ENCODE data around the gene FIG4.
"Not testable (repeated sequence)": the region's sequence is repeated elsewhere in the genome, so short reads cannot be mapped to it uniquely, and the experiment has no call there.

The FIG4 gene

DNA sequence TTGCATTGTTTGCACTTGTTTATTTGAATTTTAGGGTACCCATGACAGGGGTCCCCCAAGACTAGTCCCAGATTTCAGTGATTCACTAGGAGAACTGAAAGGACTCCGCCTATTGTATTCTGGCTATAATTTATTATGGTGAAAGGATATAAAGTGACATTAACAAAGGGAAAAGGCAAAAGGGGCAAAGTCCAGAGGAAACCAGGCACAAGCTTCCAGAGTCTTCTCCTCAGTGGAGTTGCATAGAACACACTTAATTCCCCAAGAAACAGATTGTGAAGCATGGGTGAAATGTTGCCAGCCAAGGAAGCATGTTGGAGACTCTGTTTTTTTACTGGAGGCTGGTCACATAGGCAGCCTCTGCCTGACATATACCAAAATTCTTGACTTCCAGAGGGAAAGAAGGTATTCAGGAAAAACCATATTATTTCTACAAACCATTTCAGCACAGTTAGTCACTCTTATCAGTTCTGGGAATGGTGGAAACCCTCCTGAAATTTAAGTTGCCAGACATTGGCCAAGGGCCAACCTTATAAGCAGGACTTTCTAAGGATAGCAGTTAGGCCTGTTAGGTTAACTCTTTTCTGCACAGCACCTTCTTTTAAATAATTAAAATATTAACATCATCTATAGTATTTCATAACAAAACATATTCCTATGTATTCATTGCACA, 71.8 kb downstream of the FIG4 start:
- DNase-seq: no peak

DNA sequence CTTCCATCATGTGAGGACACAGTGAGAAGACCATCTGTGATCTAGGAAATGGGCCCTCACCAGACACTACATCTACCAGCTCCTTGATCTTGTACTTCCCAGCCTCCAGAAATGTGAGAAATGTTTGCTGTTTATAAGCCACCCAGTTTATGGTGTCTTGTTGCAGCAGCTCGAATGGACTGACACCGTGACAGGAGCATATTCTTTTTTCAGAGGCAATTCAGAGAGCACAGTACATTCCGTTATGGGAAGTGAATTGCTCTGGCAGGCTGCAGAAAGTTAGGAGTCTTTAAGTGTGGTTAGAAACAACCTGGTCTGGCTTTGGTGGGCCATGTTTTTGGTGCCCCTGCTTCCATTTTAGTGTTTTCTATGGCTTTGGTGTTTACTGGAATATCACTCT, 75.1 kb downstream of the FIG4 start:
- no peak for DNase-seq

DNA sequence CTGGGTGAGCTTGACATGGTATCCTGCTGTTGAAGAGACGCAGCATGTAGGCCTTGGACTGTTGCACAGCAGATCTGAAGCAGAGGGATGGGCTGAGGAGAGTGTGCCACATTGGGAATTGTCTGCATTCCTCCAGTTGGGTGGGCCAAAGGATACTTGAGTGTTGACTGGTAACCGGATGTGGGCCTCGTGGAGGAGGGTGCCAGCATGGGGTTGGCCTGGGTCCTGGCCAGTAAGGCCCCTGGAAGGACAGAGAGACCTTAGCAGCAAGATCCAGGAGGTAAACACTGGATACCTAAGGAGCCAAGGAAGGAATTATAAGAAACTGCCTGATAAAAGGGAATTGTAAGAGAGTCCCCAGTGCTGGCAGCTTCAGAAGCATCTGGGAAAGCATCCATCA, 76.9 kb downstream of the FIG4 start:
- no peak for DNase-seq

- no peak for DNase-seq
These were observed 77.4 kb downstream of the FIG4 start for GRCh38 chr6:109768485-109768884.

GRCh38 chr6:109769213-109769612, 78.1 kb downstream of the FIG4 start:
- DNase-seq: no peak

- DNase-seq: no peak
These were observed 79.0 kb downstream of the FIG4 start for GRCh38 chr6:109770047-109770446.

GRCh38 chr6:109770779-109771178, 79.7 kb downstream of the FIG4 start:
- DNase-seq: no peak

GRCh38 chr6:109771939-109772755, 81.1 kb downstream of the FIG4 start:
- not testable (repeated sequence) for DNase-seq

- DNase-seq: no peak
These were observed 81.9 kb downstream of the FIG4 start for GRCh38 chr6:109772883-109773431.

- DNase-seq: no peak
These were observed 89.9 kb downstream of the FIG4 start for GRCh38 chr6:109781001-109781400.

DNA sequence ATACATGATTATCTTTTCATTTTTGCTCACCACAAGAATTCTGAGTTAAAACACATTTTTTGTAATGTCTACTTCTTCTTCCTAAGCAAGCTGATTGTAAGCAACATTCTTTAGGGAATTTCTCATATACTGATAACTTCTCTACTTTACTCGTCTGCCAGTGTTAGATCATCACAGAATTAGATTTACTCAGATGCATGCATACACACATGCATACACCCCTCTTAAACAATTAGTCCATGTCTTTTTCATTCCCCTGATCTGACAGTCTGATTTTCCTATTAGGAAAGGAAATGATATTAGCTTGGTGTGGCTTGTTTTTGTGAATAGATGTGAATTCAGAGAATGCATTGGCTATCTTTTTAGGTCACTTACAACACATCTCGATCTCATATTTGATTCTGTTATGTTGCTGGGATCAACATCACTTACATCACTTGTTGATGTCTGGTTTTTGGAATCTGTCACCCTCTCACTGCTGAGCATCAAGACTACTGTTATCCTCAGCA, 91.4 kb downstream of the FIG4 start:
- DNase-seq: no peak

- no peak for DNase-seq
These were observed 92.3 kb downstream of the FIG4 start for GRCh38 chr6:109783250-109783986.

- DNase-seq: no peak
These were observed 96.2 kb downstream of the FIG4 start for GRCh38 chr6:109787312-109787711.

DNA sequence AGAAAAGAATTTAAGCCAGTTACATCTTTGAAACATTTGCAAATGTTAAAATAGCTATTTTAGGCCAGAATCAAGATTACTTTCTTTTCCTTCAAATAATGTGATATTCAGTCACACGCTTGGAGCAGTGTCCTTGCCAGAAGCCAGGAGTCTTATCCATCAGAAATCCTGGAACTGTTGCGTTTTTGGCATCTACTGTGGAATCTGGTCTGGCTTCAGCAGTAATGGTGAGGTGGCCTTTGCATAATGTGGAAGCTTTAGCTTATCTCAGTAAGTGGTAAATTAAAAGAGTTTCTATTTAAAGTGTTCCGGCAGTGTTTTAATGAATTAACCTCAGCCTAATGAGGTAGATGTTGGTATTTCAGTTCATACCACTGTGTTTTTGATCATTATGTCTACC, 97.6 kb downstream of the FIG4 start:
- no peak for DNase-seq

DNA sequence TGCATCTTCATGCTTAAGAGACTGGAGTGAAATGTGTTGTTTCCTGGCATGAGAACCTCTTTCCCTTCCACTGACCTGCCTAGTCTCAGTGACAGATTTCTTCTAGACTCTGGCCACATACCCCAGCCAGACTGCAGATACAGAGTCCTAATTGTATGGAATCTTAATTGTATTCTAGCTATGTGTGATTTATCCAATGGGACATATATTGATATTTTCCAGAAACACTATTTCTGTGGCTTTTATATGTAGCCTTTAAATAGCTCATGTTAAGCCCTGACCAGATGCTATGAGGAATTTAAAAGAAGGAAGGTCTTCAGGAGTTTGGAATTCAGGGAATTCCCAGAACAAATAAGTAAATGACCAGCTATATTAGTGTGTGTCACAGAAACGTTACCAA, 99.0 kb downstream of the FIG4 start:
- no peak for DNase-seq

- no peak for DNase-seq
These were observed 100.2 kb downstream of the FIG4 start for GRCh38 chr6:109791301-109791700.

DNA sequence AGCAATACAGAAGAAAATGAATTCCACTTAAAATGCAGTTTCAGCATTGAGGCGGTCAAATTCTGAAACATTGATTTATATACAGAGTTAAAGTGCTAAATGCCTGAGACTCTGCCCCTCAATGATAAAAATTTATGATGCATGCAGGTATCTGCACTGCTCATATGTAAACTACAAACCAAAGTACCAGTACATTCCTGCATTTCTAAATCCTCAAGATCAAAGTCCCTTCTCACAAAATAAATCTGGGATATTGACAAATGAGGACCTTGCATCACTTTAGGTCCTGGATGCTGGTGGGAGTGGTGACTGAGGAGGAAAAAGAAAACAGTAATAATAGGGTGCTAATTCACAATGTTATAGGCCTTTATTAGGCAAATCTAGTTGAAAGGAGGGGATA, 101.9 kb downstream of the FIG4 start:
- no peak for DNase-seq

DNA sequence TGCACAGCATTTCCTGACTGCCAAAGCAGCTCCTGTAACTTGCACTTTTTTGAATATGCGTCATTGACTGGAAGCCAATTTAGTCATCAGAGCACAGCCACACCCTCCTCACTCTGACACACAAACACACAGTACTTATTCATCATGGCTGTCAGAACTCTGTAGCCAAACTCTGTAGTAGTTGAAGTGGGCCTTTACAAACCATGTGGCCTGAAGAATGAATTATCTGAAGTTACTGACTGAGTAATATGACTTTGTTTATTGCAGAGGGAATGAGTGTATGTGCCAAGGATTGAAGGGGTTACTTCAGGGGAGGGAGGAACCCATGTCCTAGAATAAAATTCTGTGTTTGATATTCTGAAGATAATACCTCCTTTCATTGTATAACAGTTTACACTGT, 102.7 kb downstream of the FIG4 start:
- peak; percentile 29 for DNase-seq

DNA sequence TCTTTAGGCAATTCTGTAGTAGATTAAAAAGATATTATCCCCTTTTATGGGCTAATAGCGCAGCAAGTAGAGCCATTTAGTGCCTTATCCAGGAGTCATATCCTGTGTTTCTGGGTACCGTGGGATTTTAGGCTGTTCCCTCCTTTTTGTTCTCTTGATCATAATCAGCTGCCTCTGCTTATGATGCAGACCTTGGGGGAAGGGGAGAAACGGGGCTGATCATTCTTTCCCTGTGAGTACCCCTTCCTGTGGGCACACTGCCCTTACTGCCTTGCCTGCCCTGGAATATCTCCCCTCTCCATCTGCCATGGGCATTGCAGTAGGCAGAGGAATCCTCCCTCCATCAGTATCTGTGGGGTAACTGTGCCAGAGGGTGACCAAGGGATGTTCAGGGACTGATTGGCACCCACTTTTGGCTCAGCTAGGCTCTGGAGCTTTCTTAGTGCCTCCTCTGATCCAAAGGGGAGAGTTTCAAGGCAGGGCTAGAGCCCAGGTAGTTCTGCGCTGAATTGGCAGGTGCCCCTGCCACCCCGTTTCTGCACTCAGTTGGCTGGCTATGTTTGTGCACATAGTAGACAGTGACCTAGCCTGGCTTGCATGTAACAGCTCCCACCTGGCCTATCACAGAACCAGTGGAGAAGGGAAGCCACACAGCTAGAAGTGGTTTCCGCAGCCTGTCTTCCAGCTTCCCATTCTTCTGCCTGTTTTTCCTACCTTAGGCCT, 103.3 kb downstream of the FIG4 start:
- peak; percentile 25 for DNase-seq

GRCh38 chr6:109795994-109796555, 105.0 kb downstream of the FIG4 start:
- DNase-seq: peak; percentile 20

DNA sequence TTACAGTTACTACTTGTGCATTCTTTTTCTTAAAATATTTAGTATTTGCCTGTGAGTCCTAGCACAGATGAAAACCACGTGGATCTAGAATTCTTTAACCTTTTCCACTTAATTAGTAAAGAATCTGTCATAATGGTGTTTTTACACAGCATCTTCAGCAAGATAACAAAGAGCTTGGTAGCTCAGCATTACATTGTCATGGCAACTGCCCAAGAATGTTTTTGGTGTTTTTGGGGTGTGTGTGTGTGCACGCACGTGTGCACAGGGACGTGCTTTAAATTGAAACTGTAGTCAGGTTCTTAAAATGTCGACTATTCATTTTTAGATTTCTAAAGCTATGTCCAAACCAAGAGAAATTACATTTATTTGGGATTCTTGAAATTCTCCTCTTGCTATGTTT, 108.0 kb downstream of the FIG4 start:
- DNase-seq: no peak

GRCh38 chr6:109799664-109800063, 108.6 kb downstream of the FIG4 start:
- DNase-seq: no peak
